Stimulated activated CD4-positive, alpha-beta T cell treated with anti-CD3 and anti-CD28 coated beads, Interleukin-1b, Interleukin-23, amount 100 ng/mL, for 4 hours (primary cell): ENCODE measurements around the gene TKTL1.

Experiments
- DNase-seq, 2 donors: peaks; one replicate each; pipeline ENCODE4 v3.0.0-alpha.2; 2020; ENCODE audit warnings: low read depth in 2 of 2

Gene TKTL1

DNA sequence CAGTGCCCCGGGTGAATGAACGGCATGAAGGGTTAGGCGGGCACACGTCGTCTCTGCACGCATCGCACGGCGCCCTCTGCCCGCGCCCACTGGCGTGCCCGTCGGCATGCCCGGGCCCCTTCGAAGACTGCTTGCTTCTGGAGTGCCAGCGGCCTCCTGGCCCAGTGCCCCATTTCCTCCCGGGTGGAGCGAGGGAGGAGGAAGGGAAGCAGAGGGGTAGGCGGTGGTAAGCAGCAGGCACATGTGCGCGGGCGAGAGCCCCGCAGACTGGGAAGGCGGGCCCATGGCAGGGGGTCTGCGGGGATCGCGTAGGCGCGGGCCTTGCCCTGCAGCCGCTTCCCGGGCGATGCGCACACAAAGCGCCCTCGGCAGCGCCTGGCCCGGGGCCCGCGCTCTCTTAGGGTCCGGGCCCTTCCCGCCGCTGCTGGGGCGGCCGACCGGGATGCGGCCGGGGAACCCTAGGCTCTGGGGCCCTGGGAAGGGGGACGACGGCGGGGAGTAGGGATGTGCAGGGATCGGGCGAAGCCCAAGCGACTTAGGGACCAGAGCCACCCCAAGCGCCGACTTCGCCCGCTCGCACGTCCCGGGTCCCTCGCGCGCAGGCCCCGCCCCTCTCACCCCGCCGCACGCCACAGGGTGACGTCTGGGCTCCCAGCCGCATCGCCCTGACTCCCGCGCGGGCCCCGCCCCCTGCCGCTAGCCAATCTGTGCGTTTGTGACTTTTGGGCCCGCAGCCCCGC is 82.6 kb downstream of the TKTL1 start:
- no peak for DNase-seq

DNA sequence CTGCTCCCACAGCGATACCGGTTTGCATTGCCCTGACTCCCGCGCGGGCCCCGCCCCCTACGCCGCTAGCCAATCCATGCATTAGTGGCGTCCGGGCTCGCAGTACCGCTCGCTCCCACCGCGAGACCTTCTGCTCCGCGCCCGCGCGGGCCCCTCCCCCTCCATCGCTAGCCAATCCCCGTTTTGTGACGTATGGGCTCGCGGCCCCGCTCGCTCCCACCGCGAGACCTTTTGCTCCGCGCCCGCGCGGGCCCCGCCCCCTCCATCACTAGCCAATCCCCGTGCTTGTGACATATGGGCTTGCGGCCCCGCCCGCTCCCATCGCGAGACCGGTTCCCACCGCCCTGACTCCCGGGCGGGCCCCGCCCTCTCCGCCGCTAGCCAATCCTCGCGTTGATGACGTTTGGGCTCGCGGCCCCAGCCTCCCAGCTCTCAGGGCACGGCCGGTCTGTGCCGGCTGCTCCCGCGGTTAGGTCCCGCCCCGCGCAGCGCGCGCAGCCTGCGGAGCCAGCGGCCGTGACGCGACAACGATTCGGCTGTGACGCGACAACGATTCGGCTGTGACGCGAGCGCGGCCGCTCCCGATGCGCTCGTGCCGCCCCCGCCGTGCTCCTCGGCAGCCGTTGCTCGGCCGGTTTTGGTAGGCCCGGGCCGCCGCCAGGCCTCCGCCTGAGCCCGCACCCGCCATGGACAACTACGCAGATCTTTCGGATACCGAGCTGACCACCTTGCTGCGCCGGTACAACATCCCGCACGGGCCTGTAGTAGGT is 83.4 kb downstream of the TKTL1 start, which contains the start of gene EMD:
EMD (plus strand) TSS at position 497 of the 770 bp plus-strand sequence; CDS start at position 687, 190 bp downstream.
- peak; percentile 87 to 93 for DNase-seq

DNA sequence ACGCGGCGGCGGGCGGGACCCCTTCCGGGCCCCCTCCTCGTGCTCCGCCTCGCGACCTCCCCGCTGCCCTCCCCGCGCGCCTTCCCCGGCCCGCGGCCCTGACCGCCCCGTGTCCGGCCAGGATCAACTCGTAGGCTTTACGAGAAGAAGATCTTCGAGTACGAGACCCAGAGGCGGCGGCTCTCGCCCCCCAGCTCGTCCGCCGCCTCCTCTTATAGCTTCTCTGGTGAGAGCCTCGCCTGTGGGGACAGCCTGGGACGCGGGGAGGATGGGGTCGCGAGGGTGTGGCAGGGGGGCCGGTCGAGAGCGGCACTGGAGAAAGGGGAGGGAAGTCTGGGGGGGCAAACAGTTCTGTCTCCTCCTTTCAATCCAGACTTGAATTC is 84.0 kb downstream of the TKTL1 start:
- DNase-seq = no peak
